Measurements from ENCODE around the gene GPR12.

DNA sequence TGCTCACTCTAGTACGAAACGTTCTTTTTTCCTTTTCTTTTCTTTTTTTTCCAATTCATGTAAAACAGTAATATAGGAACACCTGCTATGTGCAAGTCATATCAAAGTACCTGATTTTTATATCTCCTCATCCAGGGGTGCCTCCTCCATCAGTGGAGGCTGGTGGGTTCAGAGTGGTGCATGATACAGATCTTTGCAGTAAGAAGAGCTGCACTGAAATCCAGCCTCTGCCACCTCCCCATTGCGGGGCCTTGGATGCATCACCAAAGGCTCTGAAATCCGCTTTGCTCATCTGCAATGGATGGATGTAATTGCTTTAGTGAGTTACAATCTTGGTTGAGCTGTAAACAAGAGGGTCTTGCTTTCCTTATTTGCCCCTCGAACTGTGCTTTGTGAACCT is 38.3 kb downstream of the GPR12 start:
- TF ChIP-seq, protein P1, sequence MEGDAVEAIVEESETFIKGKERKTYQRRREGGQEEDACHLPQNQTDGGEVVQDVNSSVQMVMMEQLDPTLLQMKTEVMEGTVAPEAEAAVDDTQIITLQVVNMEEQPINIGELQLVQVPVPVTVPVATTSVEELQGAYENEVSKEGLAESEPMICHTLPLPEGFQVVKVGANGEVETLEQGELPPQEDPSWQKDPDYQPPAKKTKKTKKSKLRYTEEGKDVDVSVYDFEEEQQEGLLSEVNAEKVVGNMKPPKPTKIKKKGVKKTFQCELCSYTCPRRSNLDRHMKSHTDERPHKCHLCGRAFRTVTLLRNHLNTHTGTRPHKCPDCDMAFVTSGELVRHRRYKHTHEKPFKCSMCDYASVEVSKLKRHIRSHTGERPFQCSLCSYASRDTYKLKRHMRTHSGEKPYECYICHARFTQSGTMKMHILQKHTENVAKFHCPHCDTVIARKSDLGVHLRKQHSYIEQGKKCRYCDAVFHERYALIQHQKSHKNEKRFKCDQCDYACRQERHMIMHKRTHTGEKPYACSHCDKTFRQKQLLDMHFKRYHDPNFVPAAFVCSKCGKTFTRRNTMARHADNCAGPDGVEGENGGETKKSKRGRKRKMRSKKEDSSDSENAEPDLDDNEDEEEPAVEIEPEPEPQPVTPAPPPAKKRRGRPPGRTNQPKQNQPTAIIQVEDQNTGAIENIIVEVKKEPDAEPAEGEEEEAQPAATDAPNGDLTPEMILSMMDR (IDR thresholded peaks at IDR 0.05; ENCODE audit: low read depth, low read length, poor library complexity, severe bottlenecking), result no peak
- no peak for TF ChIP-seq EZH2phosphoT487 (IDR thresholded peaks at IDR 0.05; ENCODE audit: borderline replicate concordance, low read length)

Data from DOHH2 (cell line).